Glutamatergic neuron (in vitro differentiated cells): ENCODE measurements around the gene CRMP1. TPM values are rescaled to one million over a fixed set of nuclear protein-coding genes. Genes with fewer than 3 reads are reported as not detected.

Experiments
- DNase-seq: peaks from one replicate; pipeline ENCODE4 v3.0.0; 2022
- H3K27ac Mint-ChIP-seq: one replicate; pipeline ENCODE4 v1.8.0; 2020; ENCODE audit warnings: mild to moderate bottlenecking, mixed read lengths, inconsistent platforms; ENCODE audit not compliant: unreplicated experiment
- H3K27me3 Mint-ChIP-seq: one replicate; pipeline ENCODE4 v1.8.0; 2020; ENCODE audit warnings: mild to moderate bottlenecking, moderate library complexity, mixed read lengths, inconsistent platforms; ENCODE audit not compliant: unreplicated experiment
- H3K36me3 Mint-ChIP-seq: one replicate; pipeline ENCODE4 v1.8.0; 2020; ENCODE audit warnings: mild to moderate bottlenecking, mixed read lengths, inconsistent platforms; ENCODE audit not compliant: unreplicated experiment
- H3K4me1 Mint-ChIP-seq: one replicate; pipeline ENCODE4 v1.8.0; 2020; ENCODE audit warnings: mild to moderate bottlenecking, low read depth, mixed read lengths, inconsistent platforms; ENCODE audit not compliant: unreplicated experiment
- H3K4me3 Mint-ChIP-seq: one replicate; pipeline ENCODE4 v1.8.0; 2020; ENCODE audit warnings: mild to moderate bottlenecking, mixed read lengths, inconsistent platforms; ENCODE audit not compliant: unreplicated experiment
- H3K9me3 Mint-ChIP-seq: one replicate; pipeline ENCODE4 v1.8.0; 2020; ENCODE audit warnings: mild to moderate bottlenecking, moderate library complexity, mixed read lengths, inconsistent platforms; ENCODE audit not compliant: unreplicated experiment
- CTCF ChIP-seq: fragments of 200-600 bp; sonication (generic); IDR thresholded peaks from one replicate; pipeline ENCODE4 v1.5.0; 2021; ENCODE audit not compliant: partially characterized antibody, unreplicated experiment
- total RNA-seq: library from RNA; stranded (reverse); fragmentation: NEBNext Ultra II Directional; extraction: Animal tissue kit (Norgen Biotek cat#: 25700); gene quantifications from one replicate; pipeline ENCODE4 v1.2.1, GENCODE V29; 2021; ENCODE audit not compliant: unreplicated experiment

CRMP1 gene
- total RNA-seq, 1 donor from 2014 or later: 947 TPM

GRCh38 chr4:5800496-5800895 is 92.4 kb downstream of the CRMP1 start:
- TF ChIP-seq CTCF: no peak
- Mint-ChIP-seq H3K4me3 (no peak overlapping the region), H3K27ac (no peak overlapping the region)

GRCh38 chr4:5799406-5799805 is 93.5 kb downstream of the CRMP1 start:
- H3K9me3 Mint-ChIP-seq: peaks cover 4% of the 10 kb centered on the region
- H3K27ac Mint-ChIP-seq: no peak overlapping the region
- H3K36me3 Mint-ChIP-seq: peaks cover 6% of the 10 kb centered on the region
- H3K27me3 Mint-ChIP-seq: peaks cover 7% of the 10 kb centered on the region
- no peaks in the 10 kb centered on the region for H3K4me1 Mint-ChIP-seq
- no peak for TF ChIP-seq CTCF
- no peak for DNase-seq
- no peak overlapping the region for H3K4me3 Mint-ChIP-seq

More at GRCh38 chr4:5800496-5800895, 92.4 kb downstream of the CRMP1 start:
- Mint-ChIP-seq H3K36me3 (peaks cover 6% of the 10 kb centered on the region), H3K27me3 (peaks cover 7% of the 10 kb centered on the region), H3K9me3 (peaks cover 8% of the 10 kb centered on the region), H3K4me1 (no peaks in the 10 kb centered on the region)
- DNase-seq: no peak

GRCh38 chr4:5798946-5799345 is 93.9 kb downstream of the CRMP1 start:
- no peak overlapping the region for H3K27ac Mint-ChIP-seq
- peaks cover 4% of the 10 kb centered on the region for H3K9me3 Mint-ChIP-seq
- no peak for TF ChIP-seq CTCF
- H3K27me3 Mint-ChIP-seq: peaks cover 7% of the 10 kb centered on the region
- no peak for DNase-seq
- peaks cover 6% of the 10 kb centered on the region for H3K36me3 Mint-ChIP-seq
- H3K4me1 Mint-ChIP-seq: no peaks in the 10 kb centered on the region
- no peak overlapping the region for H3K4me3 Mint-ChIP-seq

GRCh38 chr4:5798462-5798861 is 94.4 kb downstream of the CRMP1 start:
- H3K27me3 Mint-ChIP-seq: peaks cover 7% of the 10 kb centered on the region
- no peaks in the 10 kb centered on the region for H3K4me1 Mint-ChIP-seq
- no peak for DNase-seq
- no peak for TF ChIP-seq CTCF
- H3K27ac Mint-ChIP-seq: no peak overlapping the region
- peaks cover 4% of the 10 kb centered on the region for H3K9me3 Mint-ChIP-seq
- no peak overlapping the region for H3K4me3 Mint-ChIP-seq
- peaks cover 6% of the 10 kb centered on the region for H3K36me3 Mint-ChIP-seq

- Mint-ChIP-seq H3K27ac (no peak overlapping the region), H3K27me3 (peaks cover 7% of the 10 kb centered on the region), H3K4me1 (no peaks in the 10 kb centered on the region), H3K36me3 (peaks cover 6% of the 10 kb centered on the region), H3K9me3 (peaks cover 4% of the 10 kb centered on the region), H3K4me3 (no peak overlapping the region)
- TF ChIP-seq CTCF: no peak
- no peak for DNase-seq
Measured at GRCh38 chr4:5797866-5798265, 95.0 kb downstream of the CRMP1 start.
